SK-N-DZ (cell line): ENCODE measurements around the gene RYR1.
"Not testable (repeated sequence)": the region's sequence is repeated elsewhere in the genome, so short reads cannot be mapped to it uniquely, and the experiment has no call there.

Experiments
- DNase-seq: peaks from one replicate; pipeline ENCODE4 v3.0.0-alpha.2; 2015; ENCODE audit warnings: low spot score

The RYR1 gene

DNA sequence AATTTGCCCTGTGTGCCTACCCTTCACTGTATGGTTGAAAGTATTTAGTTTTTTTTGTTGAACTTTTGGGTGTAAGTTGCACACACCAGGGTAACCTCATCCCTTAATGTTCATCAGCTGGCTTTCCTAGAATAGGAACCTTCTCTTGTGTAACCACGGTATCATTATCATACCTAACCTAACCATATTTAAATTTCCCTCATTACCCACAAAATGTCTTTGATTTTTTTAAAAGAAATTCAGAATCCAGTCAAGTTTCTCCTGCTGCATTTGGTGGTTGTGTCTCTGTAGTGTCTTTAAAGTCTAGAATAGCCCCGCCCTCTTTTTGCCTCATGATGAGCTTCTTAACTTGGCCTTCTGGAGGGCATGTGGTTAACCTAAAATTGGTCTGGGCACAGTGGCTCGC, 80.3 kb downstream of the RYR1 start:
- DNase-seq, result no peak

GRCh38 chr19:38514812-38515633, 81.5 kb downstream of the RYR1 start:
- peak; percentile 58 for DNase-seq

DNA sequence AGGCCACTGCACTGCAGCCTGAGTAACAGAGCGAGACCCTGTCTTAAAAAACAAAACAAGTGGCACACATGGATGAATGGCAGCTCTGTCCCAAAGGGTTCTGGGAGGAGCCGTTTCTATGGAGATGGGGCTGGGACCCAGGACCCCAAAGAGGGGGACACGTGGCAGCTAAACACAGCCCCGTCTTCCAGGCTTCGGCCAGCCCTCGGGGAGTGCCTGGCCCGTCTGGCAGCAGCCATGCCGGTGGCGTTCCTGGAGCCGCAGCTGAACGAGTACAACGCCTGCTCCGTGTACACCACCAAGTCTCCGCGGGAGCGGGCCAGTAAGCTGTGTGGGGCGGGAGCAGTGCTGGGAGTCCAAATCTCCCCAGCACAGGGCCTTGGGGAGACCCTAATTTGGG, 82.4 kb downstream of the RYR1 start:
- no peak for DNase-seq

GRCh38 chr19:38516802-38517201, 83.3 kb downstream of the RYR1 start:
- no peak for DNase-seq

DNA sequence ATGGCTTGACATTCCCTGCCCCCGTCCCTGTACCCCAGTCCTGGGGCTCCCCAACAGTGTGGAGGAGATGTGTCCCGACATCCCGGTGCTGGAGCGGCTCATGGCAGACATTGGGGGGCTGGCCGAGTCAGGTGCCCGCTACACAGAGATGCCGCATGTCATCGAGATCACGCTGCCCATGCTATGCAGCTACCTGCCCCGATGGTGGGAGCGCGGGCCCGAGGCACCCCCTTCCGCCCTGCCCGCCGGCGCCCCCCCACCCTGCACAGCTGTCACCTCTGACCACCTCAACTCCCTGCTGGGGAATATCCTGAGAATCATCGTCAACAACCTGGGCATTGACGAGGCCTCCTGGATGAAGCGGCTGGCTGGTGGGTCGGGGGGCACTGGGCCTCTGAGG, 83.8 kb downstream of the RYR1 start:
- no peak for DNase-seq

GRCh38 chr19:38517980-38518379, 84.5 kb downstream of the RYR1 start:
- DNase-seq, result not testable (repeated sequence)

GRCh38 chr19:38519168-38519567, 85.7 kb downstream of the RYR1 start:
- DNase-seq, result no peak

DNA sequence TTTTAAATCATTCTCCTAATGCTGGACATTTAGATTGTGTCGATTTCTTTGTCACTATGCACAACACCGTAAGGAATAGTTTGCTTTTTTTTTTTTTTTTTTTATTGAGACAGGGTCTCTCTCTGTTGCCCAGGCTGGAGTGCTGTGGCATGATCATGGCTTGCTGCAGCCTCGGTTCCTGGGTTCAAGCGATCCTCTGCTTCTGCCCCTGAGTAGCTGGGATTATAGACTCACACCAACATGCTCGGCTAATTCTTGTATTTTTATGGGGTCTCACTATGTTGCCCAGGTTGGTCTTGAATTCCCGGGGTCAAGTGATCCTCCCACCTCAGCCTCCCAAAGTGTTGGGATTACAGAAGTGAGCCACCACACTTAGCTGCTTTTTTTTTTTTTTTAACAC, 86.5 kb downstream of the RYR1 start:
- no peak for DNase-seq

DNA sequence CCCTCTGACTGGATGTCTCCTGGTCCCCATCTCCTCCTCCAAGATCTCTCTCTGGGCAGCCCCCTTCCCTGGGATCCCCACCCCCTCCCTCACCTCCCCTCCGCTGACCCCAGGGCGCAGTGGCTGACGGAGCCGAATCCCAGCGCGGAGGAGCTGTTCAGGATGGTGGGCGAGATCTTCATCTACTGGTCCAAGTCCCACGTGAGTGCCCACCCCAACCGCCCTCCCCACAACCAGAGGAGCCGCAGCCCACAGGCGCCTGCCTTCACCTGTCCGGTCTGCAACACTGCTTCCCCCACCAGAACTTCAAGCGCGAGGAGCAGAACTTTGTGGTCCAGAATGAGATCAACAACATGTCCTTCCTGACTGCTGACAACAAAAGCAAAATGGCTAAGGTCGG, 89.4 kb downstream of the RYR1 start:
- no peak for DNase-seq

DNA sequence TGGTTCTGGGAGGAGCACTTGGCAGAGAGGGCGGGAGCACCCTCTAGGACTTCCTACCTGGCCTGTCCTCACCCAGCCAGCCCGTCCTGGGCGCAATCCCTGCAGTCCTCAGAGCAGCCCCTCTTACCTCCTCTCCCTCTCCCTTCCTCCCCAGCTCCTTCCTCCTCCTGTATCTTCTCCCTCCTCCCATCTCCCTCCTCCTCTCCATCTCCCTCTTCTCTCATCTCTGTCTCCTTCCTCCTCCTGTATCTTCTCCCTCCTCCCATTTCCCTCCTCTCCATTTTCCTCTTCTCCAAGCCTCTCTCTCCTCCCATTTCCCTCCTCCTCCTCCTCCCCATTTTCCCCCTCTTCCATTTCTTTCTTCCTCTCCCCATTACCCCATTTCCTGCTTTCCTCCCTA, 89.8 kb downstream of the RYR1 start:
- DNase-seq, result no peak

- no peak for DNase-seq
These were observed 90.9 kb downstream of the RYR1 start for GRCh38 chr19:38524369-38524768.

DNA sequence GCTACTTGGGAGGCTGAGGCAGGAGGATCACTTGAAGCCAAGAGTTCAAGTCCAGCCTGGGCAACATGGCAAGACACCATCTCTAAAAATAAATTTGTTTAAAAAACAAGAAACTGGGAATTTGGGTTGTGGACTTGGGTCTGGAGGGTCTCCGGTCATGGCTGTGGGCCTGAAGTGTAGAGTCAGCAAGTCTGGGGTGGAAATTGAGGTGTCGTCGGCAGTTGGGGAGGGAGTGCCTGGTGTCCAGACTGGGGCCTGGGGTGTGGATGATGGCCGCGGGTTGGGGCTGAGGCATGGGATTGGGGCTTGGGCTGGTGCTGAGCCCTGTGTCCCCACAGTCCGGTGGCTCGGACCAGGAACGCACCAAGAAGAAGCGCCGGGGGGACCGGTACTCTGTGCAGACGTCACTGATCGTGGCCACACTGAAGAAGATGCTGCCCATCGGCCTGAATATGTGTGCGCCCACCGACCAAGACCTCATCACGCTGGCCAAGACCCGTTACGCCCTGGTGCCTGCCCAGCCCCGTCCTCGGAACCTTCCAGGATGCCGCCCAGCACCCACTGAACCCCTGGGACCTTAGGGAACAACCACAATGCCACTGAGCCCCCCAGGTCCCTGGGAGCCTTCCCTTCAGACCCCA, 91.6 kb downstream of the RYR1 start:
- DNase-seq, result no peak

DNA sequence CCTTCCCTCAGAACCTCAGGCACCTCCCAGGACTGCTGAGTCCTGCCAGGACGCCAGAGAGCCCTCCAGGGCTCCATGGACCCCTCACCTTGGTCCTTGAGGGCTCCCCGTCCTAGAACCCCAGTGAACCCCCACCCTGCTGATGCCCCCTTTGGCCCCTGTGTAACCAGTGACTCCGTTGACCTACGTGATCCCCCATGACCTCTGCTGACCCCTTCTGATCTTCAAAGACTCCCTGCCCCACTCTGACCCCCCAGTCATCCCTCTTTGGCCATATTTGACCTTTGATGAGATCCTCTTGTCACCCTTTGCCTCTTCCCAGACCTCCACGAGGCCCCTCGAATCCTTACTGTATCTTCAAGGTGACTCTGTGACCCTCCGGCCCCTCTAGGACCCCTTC, 92.9 kb downstream of the RYR1 start:
- DNase-seq, result no peak

GRCh38 chr19:38527466-38528136, 94.1 kb downstream of the RYR1 start:
- no peak for DNase-seq

DNA sequence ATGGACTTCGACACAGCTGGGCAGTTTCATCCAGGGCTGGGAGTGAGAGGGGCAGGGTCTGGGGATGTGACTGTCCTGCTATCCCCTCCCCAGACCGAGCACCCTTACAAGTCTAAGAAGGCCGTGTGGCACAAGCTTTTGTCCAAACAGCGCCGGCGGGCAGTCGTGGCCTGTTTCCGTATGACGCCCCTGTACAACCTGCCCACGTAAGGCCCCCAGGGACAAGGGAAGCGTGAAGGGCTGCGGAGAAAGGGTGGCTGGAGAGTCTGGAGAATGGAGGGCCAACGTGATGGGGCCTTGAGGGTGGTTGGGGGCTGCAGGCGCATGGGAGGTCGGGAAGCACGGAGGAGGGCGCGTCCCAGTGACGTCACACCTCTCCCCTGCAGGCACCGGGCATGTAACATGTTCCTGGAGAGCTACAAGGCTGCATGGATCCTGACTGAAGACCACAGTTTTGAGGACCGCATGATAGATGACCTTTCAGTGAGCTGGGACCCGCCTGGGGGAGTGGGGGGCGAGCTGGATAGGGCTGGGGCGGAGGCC, 94.8 kb downstream of the RYR1 start:
- DNase-seq, result no peak

- DNase-seq, result no peak
These were observed 95.4 kb downstream of the RYR1 start for GRCh38 chr19:38528931-38529330.

DNA sequence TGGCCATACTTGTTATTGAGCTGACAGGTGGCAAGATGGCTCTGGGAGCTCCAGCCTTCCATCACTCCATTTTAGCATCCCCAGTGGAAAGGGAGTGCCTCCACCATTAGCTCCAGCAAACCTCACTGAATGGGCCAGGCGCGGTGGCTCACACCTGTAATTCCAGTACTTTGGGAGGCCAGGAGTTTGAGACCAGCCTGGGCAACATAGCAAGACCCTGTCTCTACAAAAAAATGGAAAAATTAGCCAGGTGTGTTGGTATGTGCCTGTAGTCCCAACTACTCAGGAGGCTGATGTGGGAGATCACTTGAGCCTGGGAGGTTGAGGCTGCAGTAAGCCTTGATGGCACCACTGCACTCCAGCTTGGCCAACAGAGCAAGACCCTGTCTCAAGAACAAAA, 98.0 kb downstream of the RYR1 start:
- DNase-seq, result no peak

DNA sequence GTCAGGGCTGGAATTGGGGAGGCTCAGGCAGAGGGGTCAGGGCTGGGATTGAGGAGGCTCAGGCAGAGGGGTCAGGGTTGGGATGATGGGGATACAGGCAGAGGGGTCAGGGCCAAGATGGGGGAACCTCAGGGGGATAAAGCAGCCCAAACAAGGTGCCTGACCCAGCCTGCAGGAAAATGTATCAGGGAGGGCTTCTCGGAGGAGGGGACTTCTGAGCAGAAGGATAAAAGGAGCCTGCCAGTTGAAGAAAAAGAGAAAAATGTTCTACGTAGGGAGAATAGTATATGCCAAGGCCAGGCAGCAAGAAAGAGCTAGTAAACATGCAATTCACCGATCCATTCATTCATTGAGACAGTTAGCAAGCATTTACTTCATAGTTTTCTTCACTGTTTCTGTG, 99.4 kb downstream of the RYR1 start:
- DNase-seq, result no peak

DNA sequence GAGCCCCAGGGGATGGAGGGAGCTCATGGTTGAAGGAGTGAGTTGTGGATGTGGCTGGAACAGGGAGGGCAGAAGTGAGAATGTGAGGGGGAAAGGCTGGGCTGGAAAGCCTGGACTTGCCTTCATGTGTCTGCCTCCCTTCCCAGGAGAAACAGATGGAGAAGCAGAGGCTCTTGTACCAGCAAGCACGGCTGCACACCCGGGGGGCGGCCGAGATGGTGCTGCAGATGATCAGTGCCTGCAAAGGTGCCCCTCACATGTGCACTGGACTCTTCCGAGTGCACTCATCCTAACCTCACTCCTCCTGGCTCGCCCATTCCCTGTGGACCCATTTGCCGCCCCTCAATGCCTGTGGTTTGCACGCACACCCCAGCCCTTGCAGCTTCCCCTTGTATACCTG, 101.1 kb downstream of the RYR1 start:
- DNase-seq, result no peak

GRCh38 chr19:38535212-38535611, 101.7 kb downstream of the RYR1 start:
- no peak for DNase-seq

- no peak for DNase-seq
These were observed 103.8 kb downstream of the RYR1 start for GRCh38 chr19:38537071-38537936.

DNA sequence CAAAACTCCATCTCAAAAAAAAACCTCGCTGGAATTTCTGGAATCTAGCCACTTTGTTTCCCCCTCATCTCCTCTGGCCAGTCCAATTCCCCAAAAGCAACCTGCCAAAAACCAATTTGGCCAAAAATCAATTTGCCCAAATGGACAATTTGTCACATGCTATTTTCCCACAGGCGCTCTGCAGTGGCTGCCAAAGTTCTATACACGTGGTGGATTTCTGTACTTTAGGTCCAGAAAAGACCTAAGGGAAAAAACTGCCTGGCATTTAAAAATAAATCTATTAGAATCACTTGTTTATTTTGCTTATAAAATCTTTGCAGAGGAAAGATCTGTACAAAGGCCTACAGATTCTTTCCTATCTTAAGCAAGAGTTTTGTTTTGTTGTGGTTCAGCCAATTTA, 104.9 kb downstream of the RYR1 start:
- DNase-seq, result no peak
